ENCODE measurements around the gene RGS13. TPM values are rescaled to one million over a fixed set of nuclear protein-coding genes. Genes with fewer than 3 reads are reported as not detected.

The RGS13 gene
- total RNA-seq: 1 to 10 TPM in 1 of 2 donors, under 1 TPM in 1; 0.48 to 1.3 TPM
- under 1 TPM; 0.14 to 0.53 TPM for polyA plus RNA-seq
- long read RNA-seq, donor 1, partial matches to known transcripts: 0 of 3 reads
- long read RNA-seq, donor 1, other reads (novel, unspliced or antisense): 0 of 3 reads
- long read RNA-seq, donor 2, partial matches to known transcripts: 0 of 1 reads
- long read RNA-seq, donor 2, other reads (novel, unspliced or antisense): 0 of 1 reads
- long read RNA-seq, donor 3, partial matches to known transcripts: 0 of 3 reads
- long read RNA-seq, donor 3, other reads (novel, unspliced or antisense): 0 of 3 reads
- long read RNA-seq, donor 4, partial matches to known transcripts: 0 of 1 reads
- long read RNA-seq, donor 4, other reads (novel, unspliced or antisense): 0 of 1 reads
- long read RNA-seq, donor 5, partial matches to known transcripts: 0 of 1 reads
- long read RNA-seq, donor 5, other reads (novel, unspliced or antisense): 0 of 1 reads

GRCh38 chr1:192635939-192636338 is at the start of gene RGS13:
Gene RGS13, plus strand, starts transcription at chr1:192636147. Its CDS starts 8,188 bp downstream, at chr1:192644335.
- no peak within 1 kb of the TSS for H3K27ac ChIP-seq (ENCODE audit: low read depth in 1 of 2, low read length in 1 of 2)
- 77 to 92% methylated on average over 4 of the region's 4 CpGs for WGBS, 2 donors
- no peak for TF ChIP-seq CTCF (IDR thresholded peaks at IDR 0.05; ENCODE audit: control extremely low read depth, extremely low read depth)
- peaks cover 0 to 71% (median 9%) of the 10 kb centered on the region in 5 donors for H3K4me1 ChIP-seq (ENCODE audit: control insufficient read depth in 5 of 5, insufficient read depth in 5 of 5, low read length in 5 of 5)
- no peak for ATAC-seq (ENCODE audit: insufficient read depth, low FRiP score)
- H3K4me3 ChIP-seq: no peak within 1 kb of the TSS
- DNase-seq: peak in 1 of 3 donors; percentile 41
- H3K9me3 ChIP-seq (ENCODE audit: control insufficient read depth in 4 of 4, insufficient read depth in 3 of 4, low read length in 3 of 4): no peaks in the 10 kb centered on the region
- no peaks in the 10 kb centered on the region for H3K36me3 ChIP-seq (ENCODE audit: control insufficient read depth in 4 of 4, insufficient read depth in 4 of 4, low read length in 4 of 4)
- peak within 1 kb of the TSS in 1 of 2 donors; percentile 15 for H3K9ac ChIP-seq (ENCODE audit: insufficient read depth in 1 of 2, low read length in 2 of 2)
- no peaks in the 10 kb centered on the region for H3K27me3 ChIP-seq (ENCODE audit: control insufficient read depth in 3 of 3, insufficient read depth in 3 of 3, low read length in 2 of 3)

GRCh38 chr1:192587386-192588266 is 48.3 kb upstream of the RGS13 start:
- Histone ChIP-seq H3K9ac (ENCODE audit: insufficient read depth in 1 of 2, low read length in 2 of 2) (no peak overlapping the region), H3K27ac (ENCODE audit: low read depth in 1 of 2, low read length in 1 of 2) (no peak overlapping the region), H3K36me3 (ENCODE audit: control insufficient read depth in 4 of 4, insufficient read depth in 4 of 4, low read length in 4 of 4) (no peaks in the 10 kb centered on the region), H3K4me1 (ENCODE audit: control insufficient read depth in 5 of 5, insufficient read depth in 5 of 5, low read length in 5 of 5) (no peaks in the 10 kb centered on the region), H3K27me3 (ENCODE audit: control insufficient read depth in 3 of 3, insufficient read depth in 3 of 3, low read length in 2 of 3) (no peaks in the 10 kb centered on the region), H3K9me3 (ENCODE audit: control insufficient read depth in 4 of 4, insufficient read depth in 3 of 4, low read length in 3 of 4) (no peaks in the 10 kb centered on the region), H3K4me3 (no peak overlapping the region)
- TF ChIP-seq CTCF (IDR thresholded peaks at IDR 0.05; ENCODE audit: control extremely low read depth, extremely low read depth): no peak
- ATAC-seq (ENCODE audit: insufficient read depth, low FRiP score): no peak
- no peak for DNase-seq
- WGBS, 2 donors: 88 to 94% methylated on average over 5 of the region's 5 CpGs

- Histone ChIP-seq H3K9ac (ENCODE audit: insufficient read depth in 1 of 2, low read length in 2 of 2) (no peak overlapping the region), H3K36me3 (ENCODE audit: control insufficient read depth in 4 of 4, insufficient read depth in 4 of 4, low read length in 4 of 4) (no peaks in the 10 kb centered on the region), H3K27me3 (ENCODE audit: control insufficient read depth in 3 of 3, insufficient read depth in 3 of 3, low read length in 2 of 3) (no peaks in the 10 kb centered on the region), H3K9me3 (ENCODE audit: control insufficient read depth in 4 of 4, insufficient read depth in 3 of 4, low read length in 3 of 4) (no peaks in the 10 kb centered on the region), H3K4me3 (no peak overlapping the region), H3K4me1 (ENCODE audit: control insufficient read depth in 5 of 5, insufficient read depth in 5 of 5, low read length in 5 of 5) (no peaks in the 10 kb centered on the region), H3K27ac (ENCODE audit: low read depth in 1 of 2, low read length in 1 of 2) (no peak overlapping the region)
- ATAC-seq (ENCODE audit: insufficient read depth, low FRiP score) (no peak), DNase-seq (no peak)
- TF ChIP-seq CTCF (IDR thresholded peaks at IDR 0.05; ENCODE audit: control extremely low read depth, extremely low read depth): no peak
- 80 to 82% methylated on average over 1 of the region's 1 CpG for WGBS, 2 donors
Observed at GRCh38 chr1:192588546-192588945, 47.4 kb upstream of the RGS13 start.
